Tibial artery (tissue), 4 donors: Measurements from ENCODE around the gene TBC1D4.

Source experiments
- DNase-seq, 2 donors: peaks; one replicate each; pipeline ENCODE4 v3.0.0-alpha.2; 2019
- H3K27ac ChIP-seq, 2 donors: fragments of 200-600 bp; sonication (generic) in 1 of 2; 1 replicate in 1 of 2; 2 replicates in 1 of 2; pipeline ENCODE4 v1.5.1; 2018 to 2019; ENCODE audit warnings: mild to moderate bottlenecking in 1 of 2
- H3K27me3 ChIP-seq, 2 donors: fragments of 200-600 bp; sonication (generic) in 1 of 2; one replicate each; pipeline versions ENCODE4 v1.5.1 to v1.6.0; 2016 to 2019
- H3K36me3 ChIP-seq, 3 donors: fragments of 200-600 bp; sonication (generic) in 2 of 3; one replicate each; pipeline ENCODE4 v1.5.1; 2016 to 2019; ENCODE audit warnings: mild to moderate bottlenecking in 2 of 3
- H3K4me1 ChIP-seq, 4 donors: fragments of 200-600 bp; sonication (generic) in 2 of 4; 1 replicate in 3 of 4; 2 replicates in 1 of 4; pipeline ENCODE4 v1.5.1; 2016 to 2019
- H3K4me3 ChIP-seq, 2 donors: fragments of 200-600 bp; sonication (generic) in 1 of 2; 1 replicate in 1 of 2; 2 replicates in 1 of 2; pipeline ENCODE4 v1.5.1; 2018 to 2019; ENCODE audit warnings: mild to moderate bottlenecking in 2 of 2
- H3K9me3 ChIP-seq, 3 donors: fragments of 200-600 bp; sonication (generic) in 1 of 3; one replicate each; pipeline ENCODE4 v1.5.1; 2016 to 2019
- CTCF ChIP-seq, 2 experiments: fragments of 200-600 bp in 1 of 2; fragments of 450-650 bp in 1 of 2; IDR thresholded peaks; one replicate each; pipeline ENCODE4 v1.5.1; 2017 to 2019; ENCODE audit warnings: antibody characterized with exemption in 2 of 2, mild to moderate bottlenecking in 1 of 2, moderate library complexity in 1 of 2
- intact Hi-C: fragments of 100-400 bp; cut with DNase I; formaldehyde crosslinking; loops from one replicate; pipeline ENCODE4 v1.15.0; 2023; ENCODE audit warnings: low total_unique reads

TBC1D4 gene

GRCh38 chr13:75347457-75347856, 134.5 kb downstream of the TBC1D4 start:
- no peaks in the 10 kb centered on the region for H3K27me3 ChIP-seq
- peaks cover 5 to 13% (median 8%) of the 10 kb centered on the region in 3 donors for H3K36me3 ChIP-seq
- no peaks in the 10 kb centered on the region for H3K4me1 ChIP-seq
- TF ChIP-seq CTCF (IDR thresholded peaks at IDR 0.05) = no peak
- intact Hi-C loops = no loop called here
- no peak for DNase-seq
- H3K27ac ChIP-seq = no peak overlapping the region
- H3K4me3 ChIP-seq = no peak overlapping the region
- H3K9me3 ChIP-seq = no peaks in the 10 kb centered on the region

GRCh38 chr13:75345193-75345592, 136.8 kb downstream of the TBC1D4 start:
- DNase-seq = no peak
- Histone ChIP-seq H3K9me3 (no peaks in the 10 kb centered on the region), H3K36me3 (peaks cover 5 to 32% (median 16%) of the 10 kb centered on the region in 3 donors), H3K4me1 (no peaks in the 10 kb centered on the region), H3K27me3 (no peaks in the 10 kb centered on the region), H3K27ac (no peak overlapping the region), H3K4me3 (no peak overlapping the region)
- no peak for TF ChIP-seq CTCF (IDR thresholded peaks at IDR 0.05)
- intact Hi-C loops = no loop called here

- H3K27me3 ChIP-seq = no peaks in the 10 kb centered on the region
- no peak overlapping the region for H3K27ac ChIP-seq
- peaks cover 9 to 44% (median 21%) of the 10 kb centered on the region in 3 donors for H3K36me3 ChIP-seq
- no peak for TF ChIP-seq CTCF (IDR thresholded peaks at IDR 0.05)
- no peaks in the 10 kb centered on the region for H3K9me3 ChIP-seq
- no peaks in the 10 kb centered on the region for H3K4me1 ChIP-seq
- no peak overlapping the region for H3K4me3 ChIP-seq
- intact Hi-C loops = no loop called here
- DNase-seq = no peak
These were observed 140.9 kb downstream of the TBC1D4 start for GRCh38 chr13:75341028-75341427.

GRCh38 chr13:75339635-75340374, 142.2 kb downstream of the TBC1D4 start:
- intact Hi-C loops = no loop called here
- H3K36me3 ChIP-seq = peaks cover 14 to 57% (median 29%) of the 10 kb centered on the region in 3 donors
- TF ChIP-seq CTCF (IDR thresholded peaks at IDR 0.05) = no peak
- no peaks in the 10 kb centered on the region for H3K27me3 ChIP-seq
- no peak overlapping the region for H3K27ac ChIP-seq
- H3K4me1 ChIP-seq = no peaks in the 10 kb centered on the region
- no peaks in the 10 kb centered on the region for H3K9me3 ChIP-seq
- no peak overlapping the region for H3K4me3 ChIP-seq
- DNase-seq = no peak

GRCh38 chr13:75334634-75335447, 147.1 kb downstream of the TBC1D4 start:
- intact Hi-C loops = no loop called here
- H3K9me3 ChIP-seq = no peaks in the 10 kb centered on the region
- no peaks in the 10 kb centered on the region for H3K27me3 ChIP-seq
- no peak for DNase-seq
- no peaks in the 10 kb centered on the region for H3K4me1 ChIP-seq
- no peak for TF ChIP-seq CTCF (IDR thresholded peaks at IDR 0.05)
- no peak overlapping the region for H3K27ac ChIP-seq
- peaks cover 14 to 27% (median 19%) of the 10 kb centered on the region in 3 donors for H3K36me3 ChIP-seq
- H3K4me3 ChIP-seq = no peak overlapping the region
